IPS-11a (cell line): ENCODE measurements around the gene COX20.
A peak's percentile ranks its signal among the peaks of the same experiment; 100 is the strongest.

Experiments used
- H3K4me3 ChIP-seq: one replicate; pipeline ENCODE4 v1.5.1; 2013; ENCODE audit warnings: low read depth, low read length, control low read depth

Gene COX20

GRCh38 chr1:244850896-244851295, 15.4 kb downstream of the COX20 start:
- no peak overlapping the region for H3K4me3 ChIP-seq

- no peak overlapping the region for H3K4me3 ChIP-seq
Observed at GRCh38 chr1:244851546-244852231, 16.2 kb downstream of the COX20 start.

GRCh38 chr1:244852694-244853093, 17.2 kb downstream of the COX20 start:
- no peak overlapping the region for H3K4me3 ChIP-seq

- no peak overlapping the region for H3K4me3 ChIP-seq
Observed at GRCh38 chr1:244854166-244854565, 18.7 kb downstream of the COX20 start.

- H3K4me3 ChIP-seq = no peak overlapping the region
Observed at GRCh38 chr1:244854865-244855578, 19.6 kb downstream of the COX20 start.

GRCh38 chr1:244857761-244858160, 22.3 kb downstream of the COX20 start:
- no peak overlapping the region for H3K4me3 ChIP-seq

- no peak overlapping the region for H3K4me3 ChIP-seq
Observed at GRCh38 chr1:244858357-244858756, 22.9 kb downstream of the COX20 start.

- H3K4me3 ChIP-seq = no peak overlapping the region
Observed at GRCh38 chr1:244860078-244860477, 24.6 kb downstream of the COX20 start.

- H3K4me3 ChIP-seq = peak overlapping the region; percentile 99
Observed at GRCh38 chr1:244860914-244861610, 25.6 kb downstream of the COX20 start.

- H3K4me3 ChIP-seq = peak overlapping the region; percentile 99
Observed at GRCh38 chr1:244861683-244862082, 26.2 kb downstream of the COX20 start.

GRCh38 chr1:244862354-244862698, 26.9 kb downstream of the COX20 start:
- peak overlapping the region; percentile 99 for H3K4me3 ChIP-seq

GRCh38 chr1:244862699-244863490, 27.4 kb downstream of the COX20 start:
- H3K4me3 ChIP-seq = peak overlapping the region; percentile 99

- H3K4me3 ChIP-seq = peak overlapping the region; percentile 92
Observed at GRCh38 chr1:244863491-244864252, 28.2 kb downstream of the COX20 start.

- peak within 1 kb of the TSS; percentile 92 for H3K4me3 ChIP-seq
Observed at GRCh38 chr1:244864253-244865027, 29.0 kb downstream of the COX20 start, which contains the start of gene HNRNPU. Gene HNRNPU, minus strand, starts transcription at chr1:244864543. Its CDS starts 236 bp downstream, at chr1:244864307.

GRCh38 chr1:244865028-244865371, 29.5 kb downstream of the COX20 start:
- peak overlapping the region; percentile 67 for H3K4me3 ChIP-seq

GRCh38 chr1:244865820-244866219, 30.4 kb downstream of the COX20 start:
- H3K4me3 ChIP-seq = no peak overlapping the region

- H3K4me3 ChIP-seq = no peak overlapping the region
Observed at GRCh38 chr1:244866355-244866754, 30.9 kb downstream of the COX20 start.

- no peak overlapping the region for H3K4me3 ChIP-seq
Observed at GRCh38 chr1:244868484-244869363, 33.3 kb downstream of the COX20 start.

GRCh38 chr1:244869364-244869827, 33.9 kb downstream of the COX20 start:
- H3K4me3 ChIP-seq = no peak overlapping the region
